Measurements from ENCODE around the gene HOXA5.

HOXA5 gene

DNA sequence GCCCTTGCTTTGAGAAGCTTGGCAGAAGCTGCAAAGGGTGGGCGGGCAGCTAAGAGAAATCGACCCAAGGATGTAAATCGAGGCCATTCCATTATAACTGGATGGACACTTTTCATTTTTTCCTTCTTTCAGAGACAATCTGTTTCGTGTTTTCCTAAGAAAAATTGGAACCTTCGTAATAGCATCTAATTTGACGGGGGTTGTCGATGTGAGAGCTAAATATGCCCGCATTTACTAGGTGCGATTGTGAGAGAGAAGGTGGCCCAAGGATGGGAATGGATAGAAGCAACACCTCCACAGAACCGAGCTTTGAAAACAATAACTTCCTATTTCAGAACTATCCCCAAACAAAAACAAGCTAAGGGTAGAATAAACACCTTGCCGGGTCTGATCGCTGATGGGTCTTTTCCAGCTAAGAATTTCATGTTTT is 12.1 kb downstream of the HOXA5 start:
- DNase-seq, result no peak

DNA sequence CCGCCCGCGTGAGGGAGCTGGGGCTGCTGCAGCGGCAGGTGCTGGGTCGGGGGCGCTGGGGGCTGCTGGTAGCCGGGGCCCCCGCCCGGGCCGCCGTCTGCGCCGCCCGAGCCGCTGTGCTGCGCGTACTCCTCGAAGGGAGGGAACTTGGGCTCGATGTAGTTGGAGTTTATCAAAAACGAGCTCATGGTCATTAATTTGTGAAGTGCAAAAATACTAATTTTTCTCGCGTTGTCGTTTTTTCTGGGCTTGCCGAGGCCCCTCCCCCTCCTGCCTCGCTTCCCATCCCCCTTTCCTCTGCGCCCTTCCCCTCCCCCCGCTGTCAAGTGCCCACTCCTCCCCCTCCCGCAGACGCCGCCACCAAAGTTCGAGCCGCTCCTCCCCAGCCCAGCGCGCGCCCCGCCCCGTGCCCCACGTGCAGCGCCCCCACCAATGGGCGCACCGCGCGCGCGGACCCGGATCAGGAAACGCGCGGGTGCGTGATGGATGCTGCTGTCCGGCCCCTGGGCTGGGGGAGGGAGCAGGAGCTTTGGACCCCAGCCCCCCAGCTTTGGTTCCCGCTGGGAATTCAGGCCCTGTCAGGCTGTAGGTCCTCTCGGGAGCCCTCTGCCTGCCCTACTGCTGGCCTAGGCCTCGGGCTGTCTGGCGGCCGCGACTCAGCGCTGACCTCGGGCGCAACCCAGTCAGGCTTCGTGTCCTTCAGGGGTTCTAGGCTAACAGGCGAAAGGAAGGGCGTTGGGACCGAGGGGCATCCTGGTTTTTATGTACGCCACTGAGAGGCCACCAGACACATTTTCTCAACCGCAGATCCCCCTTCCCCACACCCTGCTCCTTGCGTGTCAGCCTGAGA is 12.7 kb downstream of the HOXA5 start, which contains the start of gene HOXA4:
HOXA4 (minus strand) TSS at position 218 of the 850 bp plus-strand sequence; CDS start at position 194, 24 bp downstream.
- peak; percentile 83 for DNase-seq

DNA sequence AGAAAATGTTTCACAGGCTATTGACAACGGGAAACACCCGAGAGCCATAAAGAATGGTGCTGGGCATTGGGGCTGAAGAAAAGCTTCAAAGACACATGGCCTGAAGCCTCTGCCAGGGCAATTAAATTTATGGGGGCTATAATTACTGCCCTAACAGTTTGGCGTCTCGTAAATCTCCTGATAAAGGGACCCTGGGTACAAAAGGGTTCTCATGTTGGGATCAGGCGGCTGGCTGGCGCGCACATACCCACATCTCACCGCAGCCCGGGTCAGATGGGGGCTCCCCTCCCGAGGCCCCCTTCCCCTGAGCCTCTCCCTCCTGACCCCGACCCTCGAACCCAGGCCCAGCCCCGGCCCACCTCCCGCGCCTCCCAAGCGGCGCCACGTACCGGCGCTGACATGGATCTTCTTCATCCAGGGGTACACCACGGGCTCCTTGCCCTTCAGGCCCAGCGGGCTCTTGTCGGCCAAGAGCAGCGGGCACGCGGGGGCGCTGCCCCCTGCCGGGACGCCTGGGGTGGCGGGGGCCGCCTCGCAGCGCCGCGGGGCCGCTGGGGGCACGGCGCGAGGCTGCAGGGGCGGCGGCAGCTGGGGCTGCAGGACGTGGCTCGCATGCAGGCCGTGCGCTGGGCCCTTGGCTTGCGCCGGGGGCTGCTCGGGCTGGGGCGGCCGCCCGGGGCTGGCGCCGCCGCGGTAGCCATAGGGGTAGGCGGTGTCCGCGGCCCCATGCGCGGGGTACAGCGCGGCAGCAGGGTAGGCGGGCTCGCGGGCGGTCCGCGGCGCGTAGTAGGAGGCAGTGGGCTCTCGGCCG is 13.5 kb downstream of the HOXA5 start:
- no peak for DNase-seq

DNA sequence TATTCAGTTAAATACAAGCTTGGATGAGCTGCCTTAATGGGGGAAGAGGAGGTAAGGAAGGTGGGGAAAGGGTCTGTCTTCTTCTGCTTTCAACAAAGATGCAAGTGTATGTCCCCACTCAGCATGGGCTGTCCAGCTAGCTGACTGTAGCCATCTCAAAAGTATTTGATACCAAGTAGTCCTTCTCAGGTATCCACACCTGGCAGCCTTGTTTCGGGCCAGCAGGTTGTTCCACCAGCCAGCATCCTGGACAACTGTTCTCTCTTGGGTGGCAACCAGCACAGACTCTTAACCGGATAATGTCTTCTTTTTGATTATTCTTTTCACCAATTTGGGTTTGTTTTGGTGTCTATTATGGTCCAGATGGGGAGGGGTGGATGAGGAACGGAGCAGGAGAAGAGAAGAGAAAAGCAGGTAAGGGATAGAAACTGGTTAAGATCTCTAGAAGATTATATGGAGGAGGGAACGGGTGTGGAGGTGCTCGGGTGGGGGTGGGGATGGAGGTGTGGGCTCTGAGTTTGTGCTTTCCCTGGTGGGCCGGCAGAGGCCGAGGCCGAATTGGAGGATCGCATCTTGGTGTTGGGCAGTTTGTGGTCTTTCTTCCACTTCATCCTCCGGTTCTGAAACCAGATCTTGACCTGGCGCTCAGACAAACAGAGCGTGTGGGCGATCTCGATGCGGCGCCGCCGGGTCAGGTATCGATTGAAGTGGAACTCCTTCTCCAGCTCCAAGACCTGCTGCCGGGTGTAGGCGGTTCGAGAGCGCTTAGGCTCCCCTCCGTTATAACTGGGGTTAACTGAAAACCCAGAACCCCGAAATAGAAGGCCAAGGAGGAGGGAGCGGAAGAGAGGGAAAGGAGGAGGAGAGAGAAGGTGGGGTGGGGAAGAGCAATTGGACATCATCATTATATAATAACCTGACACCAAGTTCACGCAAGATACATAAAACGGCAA is 14.4 kb downstream of the HOXA5 start:
- no peak for DNase-seq

DNA sequence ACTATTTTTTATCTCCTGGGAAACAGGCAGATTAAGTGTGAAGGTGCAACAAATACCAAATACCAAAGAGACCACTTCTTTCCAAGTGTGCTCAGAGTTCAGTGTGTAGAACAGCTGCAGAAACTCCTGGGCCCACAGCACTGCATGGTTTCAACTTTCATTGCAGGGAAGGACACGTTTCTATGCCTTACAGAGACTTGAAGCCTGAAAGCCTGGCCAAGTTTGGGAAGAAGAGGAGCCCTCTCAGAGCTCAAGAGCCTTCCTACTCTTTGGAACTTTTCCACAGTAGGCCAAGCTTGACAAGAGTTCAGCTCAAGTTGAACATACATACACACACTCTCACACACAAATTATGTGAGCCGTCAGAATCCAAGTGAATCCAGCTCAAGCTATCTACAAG is 15.4 kb downstream of the HOXA5 start:
- DNase-seq, result no peak

DNA sequence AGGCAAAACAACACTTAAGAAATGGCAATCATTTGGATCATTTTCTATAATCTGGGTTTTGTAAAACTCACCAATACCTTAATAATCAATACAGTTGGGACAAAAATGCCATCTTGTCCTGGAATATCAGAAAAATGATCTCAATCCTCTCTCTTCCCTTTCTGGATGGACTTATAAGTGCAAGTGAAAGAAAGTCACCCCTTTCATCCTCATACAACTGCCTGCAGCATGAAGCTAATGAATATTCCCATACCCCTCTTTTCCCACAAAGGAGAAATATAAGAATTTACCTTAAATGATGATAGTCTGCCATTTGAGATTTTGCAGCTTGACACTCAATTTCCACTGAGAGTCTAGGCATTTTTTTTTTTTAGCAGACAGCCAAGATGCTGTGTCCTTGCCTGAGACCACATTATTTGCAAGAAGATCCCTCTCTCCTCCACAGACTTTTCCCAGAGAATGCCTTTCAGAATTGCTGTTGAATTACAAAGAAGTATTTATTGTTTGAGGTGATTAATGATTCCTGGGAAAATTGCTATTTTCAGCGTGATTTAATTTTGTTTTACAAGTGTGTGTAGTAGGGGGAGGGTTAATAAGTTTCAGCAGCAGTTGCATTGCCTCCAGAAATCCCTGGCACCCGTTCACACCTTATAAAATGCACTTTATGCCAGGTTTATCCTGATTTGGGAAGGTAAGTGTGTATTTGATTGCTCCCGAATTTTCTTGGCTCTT is 16.7 kb downstream of the HOXA5 start:
- no peak for DNase-seq

DNA sequence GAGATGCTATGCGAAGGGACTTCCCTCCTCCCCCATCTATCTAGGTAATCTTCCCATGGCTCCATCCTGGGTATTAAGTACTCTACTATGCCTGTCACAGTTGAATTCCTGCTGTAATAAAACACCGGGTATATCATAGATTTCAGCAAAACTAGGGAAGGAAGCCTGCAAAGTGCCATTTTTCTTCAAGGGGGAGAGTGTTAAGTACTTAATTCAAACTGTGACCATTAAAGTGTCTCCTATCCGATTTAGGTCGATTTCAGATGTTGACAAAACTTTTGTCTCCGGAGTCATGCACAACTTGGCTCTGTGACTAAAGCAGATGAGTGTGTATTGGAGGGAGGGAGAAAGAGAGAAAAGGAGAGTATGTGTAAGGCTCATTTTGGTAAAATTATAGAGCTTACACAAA is 17.5 kb downstream of the HOXA5 start:
- no peak for DNase-seq

DNA sequence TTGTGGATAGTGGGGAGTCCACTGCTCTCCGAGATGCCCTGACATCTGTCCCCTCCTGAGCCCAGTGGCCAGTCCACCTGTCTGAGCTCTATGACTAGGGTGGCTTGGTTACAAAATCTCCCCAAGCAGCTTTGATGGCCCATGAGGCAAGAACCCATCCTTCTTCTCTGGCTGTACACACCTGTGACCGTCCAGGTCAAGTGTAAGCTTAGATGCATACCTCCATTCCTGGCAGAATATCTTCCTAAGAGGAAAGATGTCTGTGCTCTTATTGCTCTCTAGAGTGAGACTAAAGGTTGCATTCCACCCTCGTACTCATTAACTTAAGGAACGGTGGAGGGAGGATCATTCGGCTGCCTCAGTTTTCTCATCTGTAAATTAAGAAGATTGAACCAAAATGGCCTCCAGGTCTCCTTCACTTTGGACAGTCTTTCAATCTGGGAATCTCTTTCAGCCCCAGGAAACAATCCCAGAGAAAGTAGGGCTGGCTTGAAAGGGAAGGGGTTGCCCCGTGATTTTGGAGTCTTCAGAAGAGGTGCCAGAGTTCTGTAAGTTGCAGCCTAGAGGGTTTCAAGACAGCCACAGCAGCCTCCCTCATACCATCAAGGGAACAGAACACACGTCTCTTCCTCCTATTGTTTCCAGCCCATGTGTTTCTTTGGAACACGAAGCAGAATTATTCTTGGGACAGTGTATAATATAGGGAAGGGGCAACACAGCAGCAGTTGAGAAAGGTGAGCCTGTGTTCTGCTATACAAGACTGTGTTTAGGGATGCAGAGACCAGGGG is 18.4 kb downstream of the HOXA5 start:
- DNase-seq, result no peak

DNA sequence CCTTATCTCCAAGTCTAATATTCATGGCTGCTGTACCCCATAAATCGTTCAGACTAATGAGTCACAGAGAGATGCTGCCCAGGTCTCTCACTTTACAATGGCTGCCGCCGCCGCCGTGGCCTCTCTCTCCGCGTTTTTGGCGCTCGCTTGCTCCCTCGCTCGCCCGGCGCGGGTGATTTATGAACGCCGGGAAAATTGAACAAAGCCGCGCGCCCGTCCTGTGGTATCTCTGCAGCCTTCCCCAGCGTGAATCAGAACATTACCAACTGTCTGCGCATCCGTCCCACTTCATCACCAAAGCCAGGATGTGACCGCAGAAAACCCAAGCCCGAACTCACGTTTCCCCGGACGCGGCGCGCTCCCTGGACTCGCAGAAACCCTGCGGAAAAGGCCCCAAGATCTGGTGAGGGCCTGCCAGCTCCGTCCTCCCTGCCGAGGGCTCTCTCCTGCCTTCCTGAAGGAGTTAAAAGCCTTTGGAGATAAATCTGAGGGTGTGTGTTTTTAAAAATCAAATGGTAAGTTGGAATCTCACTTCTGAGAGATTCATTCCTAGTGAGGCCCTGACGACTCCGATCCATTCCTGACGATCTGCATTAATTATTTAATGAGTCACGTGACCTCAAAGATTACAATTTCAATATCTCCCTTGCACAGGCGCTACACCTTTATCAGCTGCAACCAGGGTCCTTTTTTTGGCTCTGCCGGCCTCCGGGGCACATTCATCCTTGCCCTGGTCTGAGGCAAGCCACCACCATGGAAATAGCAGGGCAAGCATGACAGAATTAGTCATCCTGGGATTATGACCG is 19.2 kb downstream of the HOXA5 start:
- no peak for DNase-seq

DNA sequence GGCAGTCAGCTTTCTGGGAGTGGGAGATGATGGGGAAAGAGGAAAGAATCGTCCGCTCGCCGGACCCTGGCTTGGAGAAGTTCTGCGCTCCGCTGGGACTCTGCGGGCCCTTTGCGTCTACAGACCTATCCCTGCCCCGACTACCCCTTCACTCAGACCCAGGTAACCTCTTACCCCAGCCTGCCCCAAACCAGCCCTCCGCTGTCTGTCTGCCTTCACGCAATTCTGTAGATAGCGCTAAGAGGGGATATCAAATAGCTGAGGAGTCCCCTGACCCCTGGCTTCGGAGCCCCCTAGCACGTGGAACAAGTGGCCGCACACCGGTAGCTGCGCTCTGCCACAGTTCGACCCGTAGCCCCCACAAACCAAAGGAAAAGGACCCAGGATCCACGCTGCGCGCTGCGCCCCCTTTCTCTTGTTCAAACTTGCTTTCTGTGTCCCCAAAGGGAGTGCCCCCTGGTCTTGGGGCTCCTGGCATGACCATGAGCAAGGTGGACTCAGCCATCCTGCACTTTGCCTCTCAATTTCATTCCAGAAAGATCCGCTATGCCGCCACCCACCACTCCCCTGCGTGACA is 19.9 kb downstream of the HOXA5 start:
- DNase-seq, result no peak

DNA sequence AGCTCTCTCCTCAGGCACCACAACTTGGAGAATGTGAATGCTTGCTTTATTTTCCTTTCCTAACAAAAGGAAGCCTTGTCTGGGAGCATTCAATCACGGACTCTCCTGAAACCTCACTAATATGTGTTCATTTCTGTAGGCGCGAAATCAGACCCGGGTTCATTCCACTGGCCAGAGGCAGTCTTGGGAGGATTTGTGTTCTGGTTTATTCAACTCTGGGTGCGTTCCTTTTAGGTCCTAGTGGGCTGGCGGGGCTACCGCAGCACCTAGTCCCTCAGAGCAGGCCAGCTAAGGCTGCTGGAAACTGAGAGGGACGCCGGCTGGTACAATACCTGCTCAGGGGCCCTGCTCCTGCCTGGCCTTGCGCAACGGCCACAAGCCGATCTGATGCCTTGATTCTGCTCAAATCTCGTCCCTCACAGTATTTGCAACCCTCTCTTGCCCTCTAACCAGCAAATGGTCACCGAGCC is 20.4 kb downstream of the HOXA5 start:
- DNase-seq, result no peak

DNA sequence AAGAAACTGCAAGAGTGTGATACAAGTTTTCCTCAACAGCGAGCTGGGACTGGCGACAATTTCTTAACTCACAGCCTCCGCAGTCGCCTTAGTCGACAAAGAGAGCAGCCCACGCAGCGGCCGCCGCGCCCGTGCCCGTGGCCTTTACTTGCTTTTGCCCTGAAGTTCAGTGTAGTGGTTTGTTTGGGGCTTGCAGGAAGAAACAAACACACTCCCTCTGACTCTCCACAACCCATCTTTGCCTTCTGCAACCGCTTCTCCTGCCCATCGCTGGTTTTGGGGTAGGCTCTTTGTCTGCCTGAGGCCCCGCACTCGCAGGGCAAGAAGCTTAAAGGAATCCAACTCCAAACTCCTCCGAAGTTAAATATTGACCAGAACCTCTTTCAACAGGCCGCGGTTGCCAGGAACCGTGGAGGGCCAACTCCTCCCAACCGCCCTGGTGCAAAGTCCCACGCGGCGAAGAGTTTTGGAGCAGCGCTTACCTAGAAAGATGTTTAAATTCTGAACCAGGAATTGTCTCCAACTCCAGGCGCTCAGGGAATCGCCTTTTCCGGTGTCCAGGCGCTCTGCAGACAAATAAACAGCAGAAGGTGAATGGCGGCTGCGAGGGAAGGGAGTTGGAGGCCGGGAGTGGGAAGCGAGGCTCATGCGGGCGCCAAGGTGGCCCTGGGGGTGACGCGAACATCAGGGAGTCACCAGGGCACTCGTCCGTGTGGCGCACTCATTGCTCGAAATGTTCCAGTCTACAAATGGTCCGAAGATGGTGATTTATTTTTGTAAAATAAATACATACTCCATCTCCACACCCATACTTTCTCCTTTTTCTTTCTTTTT is 21.2 kb downstream of the HOXA5 start:
- DNase-seq, result no peak

DNA sequence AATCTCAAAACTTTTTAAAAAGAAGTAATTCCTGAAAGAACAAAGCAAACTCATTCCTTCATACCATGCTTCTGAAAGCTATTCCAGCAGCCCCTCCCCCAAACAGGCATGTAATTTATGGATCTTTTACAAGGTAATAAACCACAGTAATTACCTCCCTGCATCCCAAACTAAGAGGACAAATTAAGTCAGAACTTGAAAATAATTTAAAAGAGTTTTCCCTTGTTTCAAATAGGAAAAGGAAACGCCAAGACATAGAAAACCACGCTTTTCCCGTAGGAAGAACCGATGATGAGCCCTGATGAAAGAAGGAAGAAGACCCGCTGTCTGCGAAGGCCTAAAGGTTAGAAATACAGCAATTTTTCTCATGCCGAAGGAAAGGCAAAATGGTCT is 21.8 kb downstream of the HOXA5 start:
- DNase-seq, result no peak

DNA sequence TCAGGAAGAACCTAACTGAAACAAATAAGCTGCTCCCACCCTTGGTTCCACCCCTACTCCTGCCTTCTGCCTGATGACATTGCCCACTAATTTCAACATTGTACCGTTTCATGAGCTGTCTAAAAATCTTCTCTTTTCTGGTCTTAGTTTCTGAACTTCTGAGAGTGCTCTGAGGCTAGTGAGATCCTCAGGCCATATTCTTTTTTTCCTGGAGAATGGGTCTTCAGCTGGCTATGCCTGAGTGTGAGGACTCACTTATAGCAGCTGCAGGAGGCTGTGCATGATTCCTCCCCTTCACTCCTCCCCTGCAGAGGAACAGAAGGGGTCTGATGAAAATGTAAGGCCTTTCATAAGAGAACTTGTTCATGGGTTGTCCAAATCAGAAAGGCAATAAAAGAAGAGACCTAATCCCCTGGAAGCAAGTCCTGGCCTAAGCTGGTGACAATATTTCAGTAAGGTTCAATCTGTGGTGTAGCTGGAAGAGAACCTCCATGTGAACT is 24.0 kb downstream of the HOXA5 start:
- no peak for DNase-seq

DNA sequence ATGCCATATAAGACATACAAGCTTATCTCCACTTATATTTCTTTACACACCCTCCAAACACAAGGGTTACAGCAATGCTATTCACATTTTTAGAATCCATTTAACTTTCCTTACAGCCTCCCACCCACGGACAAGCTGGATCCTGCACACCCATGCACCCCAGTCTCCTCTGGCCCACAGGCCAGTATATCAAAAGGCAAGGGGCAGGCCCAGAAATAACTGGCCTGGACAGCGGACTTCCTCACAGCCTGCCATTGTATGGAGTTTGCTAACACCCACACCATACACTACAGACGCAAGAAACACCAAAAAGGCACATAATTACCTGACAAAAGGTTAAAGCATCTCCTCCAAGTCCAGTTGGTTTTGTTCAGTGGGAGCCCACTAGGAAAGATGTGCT is 24.9 kb downstream of the HOXA5 start:
- no peak for DNase-seq

DNA sequence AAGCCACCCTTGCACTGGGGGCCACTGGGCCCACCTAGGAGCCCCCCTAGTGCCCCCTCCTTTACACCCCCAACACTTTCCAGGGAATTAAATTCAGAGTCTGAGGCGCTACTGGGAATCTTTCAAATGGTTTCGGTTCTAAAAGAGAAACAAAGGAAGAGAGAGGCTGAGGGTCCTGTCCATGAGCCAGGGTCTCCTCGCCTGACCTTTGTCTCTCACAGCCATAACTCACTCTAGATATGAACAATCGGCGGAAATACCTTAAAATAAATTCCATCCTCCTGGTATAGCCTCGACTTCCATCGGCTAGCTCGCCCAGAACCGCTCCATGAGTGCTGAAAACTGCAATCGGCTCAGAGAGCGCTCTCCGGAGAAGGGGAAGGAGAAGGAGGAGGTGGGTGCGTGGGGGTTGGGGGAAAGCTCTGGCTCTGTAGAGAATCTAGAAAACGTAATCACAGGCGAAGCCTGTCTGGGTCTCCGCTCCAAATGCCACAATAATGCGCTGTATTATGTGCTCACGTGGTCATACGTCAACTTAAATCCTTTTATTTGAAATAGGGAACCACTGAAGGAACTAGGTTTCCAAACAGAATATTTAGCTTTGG is 25.5 kb downstream of the HOXA5 start:
- DNase-seq, result no peak

DNA sequence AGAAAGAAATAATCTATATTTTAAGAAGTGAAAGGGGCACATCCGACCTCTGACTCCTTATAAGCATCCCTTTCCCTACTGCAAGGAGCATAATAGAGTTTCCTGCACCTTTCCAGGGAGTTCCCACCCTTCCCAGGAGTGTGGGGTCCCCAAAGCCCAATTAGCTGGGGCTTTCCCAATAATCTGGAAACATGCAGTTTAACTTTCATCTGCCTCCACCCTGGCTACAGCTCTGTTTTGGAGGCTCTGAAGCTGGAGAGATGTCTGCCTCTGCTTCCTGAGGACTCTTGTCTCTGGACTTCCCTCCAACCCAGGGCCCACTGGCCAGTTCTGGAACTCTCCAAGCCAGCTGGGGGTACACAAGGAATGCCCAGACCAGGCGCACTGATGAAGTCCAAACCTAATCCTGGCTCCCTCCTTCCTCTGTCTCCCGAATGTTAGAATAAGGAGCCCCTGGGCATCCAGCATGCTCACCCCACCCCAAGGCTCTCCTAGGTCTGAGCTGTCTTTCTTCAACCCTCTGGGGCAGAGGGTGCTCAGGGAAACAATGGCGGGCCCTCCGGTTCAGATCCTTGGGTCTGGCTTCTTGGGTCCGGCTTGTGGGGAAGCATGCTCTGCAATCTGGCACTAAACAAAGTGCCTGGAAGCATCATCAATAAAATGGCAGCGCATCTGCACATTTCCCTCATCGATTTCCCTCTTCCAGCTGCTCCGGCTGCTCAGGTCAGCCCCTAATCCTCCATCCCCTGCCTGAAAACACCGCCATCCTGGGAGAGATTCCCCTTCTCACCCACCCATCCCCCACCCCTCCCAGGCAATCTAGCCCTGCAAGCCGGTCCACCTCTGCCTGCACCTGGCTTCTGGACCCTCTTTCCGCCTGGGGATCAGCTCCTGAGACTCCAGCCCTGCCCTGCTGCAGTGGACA is 26.3 kb downstream of the HOXA5 start:
- no peak for DNase-seq
